Measurements from ENCODE around the gene RPP21.

RPP21 gene

DNA sequence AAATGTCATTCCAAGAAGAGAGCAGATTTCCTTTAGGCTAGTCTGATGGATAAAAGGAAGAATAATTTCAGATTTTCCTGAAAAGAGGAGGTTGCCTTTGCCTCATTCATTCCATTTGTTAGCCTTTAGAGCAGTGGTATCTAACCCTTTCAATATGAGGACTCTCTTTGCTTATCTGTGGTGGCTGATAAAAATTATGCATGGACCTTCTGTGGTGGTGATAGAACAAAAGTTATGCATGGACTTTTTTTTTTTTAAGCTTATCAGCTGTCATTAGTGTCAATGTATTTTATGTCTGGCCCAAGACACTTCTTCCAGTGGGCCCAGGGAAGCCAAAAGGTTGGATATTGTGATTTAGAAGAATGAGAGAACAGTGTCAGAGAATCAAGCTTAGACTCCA lies 16.6 kb upstream of the RPP21 start:
- no peak overlapping the region for H3K4me3 ChIP-seq (ENCODE audit: low read depth, low read length)

DNA sequence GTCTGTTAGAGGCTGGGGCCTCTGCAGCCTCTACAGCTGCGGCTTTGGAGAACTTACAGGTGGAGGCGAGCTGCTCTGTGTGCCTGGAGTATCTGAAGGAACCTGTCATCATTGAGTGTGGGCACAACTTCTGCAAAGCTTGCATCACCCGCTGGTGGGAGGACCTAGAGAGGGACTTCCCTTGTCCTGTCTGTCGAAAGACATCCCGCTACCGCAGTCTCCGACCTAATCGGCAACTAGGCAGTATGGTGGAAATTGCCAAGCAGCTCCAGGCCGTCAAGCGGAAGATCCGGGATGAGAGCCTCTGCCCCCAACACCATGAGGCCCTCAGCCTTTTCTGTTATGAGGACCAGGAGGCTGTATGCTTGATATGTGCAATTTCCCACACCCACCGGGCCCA lies 15.6 kb upstream of the RPP21 start:
- H3K4me3 ChIP-seq (ENCODE audit: low read depth, low read length), result no peak overlapping the region

DNA sequence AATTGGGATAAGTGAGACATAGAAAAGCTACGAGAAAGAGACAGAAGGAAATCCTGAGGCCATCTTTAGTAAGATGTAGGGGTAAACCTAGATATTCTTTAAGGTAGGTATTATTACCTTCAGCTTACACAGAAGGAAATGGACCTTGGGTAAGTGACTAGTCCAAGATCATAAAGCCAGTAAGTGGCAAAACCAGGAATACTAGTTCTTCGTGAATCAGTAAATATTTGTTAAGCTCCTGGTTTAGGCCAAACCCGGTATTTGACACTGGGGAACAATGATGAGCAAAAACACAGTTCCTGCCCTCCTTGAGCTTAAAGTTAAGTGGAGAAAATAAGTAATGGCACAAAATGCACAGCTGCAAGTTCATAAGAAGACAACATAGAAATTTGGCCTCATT lies 13.0 kb upstream of the RPP21 start:
- no peak overlapping the region for H3K4me3 ChIP-seq (ENCODE audit: low read depth, low read length)

DNA sequence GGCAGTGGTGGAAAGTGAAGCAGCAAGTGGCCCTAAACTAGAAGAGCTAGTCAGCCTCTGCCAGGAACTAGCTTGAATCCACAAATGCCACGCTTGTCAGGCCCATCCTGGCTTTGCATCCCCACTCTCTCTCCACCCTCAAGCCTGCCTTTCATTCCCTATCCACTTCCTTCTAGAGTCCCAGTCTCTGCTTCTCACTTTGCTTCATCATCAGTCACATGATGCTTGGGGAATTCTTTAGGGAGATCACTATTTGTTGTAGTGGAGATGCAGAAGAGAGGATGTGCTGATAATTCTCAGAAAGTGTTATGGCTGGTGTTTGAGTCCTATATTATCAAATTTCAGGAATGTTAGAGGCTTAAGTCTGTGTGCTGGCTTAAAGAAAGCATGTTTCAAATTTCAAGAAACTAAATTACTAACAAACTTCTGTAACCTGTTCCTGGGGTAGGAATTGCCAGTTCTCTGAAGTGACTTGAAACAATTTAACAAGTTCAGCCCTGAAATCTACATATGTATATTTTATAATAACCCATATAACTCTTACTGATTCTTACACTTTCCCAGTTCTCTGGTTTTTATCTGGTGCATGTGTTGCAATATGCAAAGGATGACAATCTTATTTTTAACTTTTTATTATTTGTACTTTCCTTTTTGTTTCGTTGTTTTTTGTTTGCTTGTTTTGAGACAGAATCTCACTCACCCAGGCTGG lies 10.7 kb upstream of the RPP21 start:
- H3K4me3 ChIP-seq (ENCODE audit: low read depth, low read length), result no peak overlapping the region

DNA sequence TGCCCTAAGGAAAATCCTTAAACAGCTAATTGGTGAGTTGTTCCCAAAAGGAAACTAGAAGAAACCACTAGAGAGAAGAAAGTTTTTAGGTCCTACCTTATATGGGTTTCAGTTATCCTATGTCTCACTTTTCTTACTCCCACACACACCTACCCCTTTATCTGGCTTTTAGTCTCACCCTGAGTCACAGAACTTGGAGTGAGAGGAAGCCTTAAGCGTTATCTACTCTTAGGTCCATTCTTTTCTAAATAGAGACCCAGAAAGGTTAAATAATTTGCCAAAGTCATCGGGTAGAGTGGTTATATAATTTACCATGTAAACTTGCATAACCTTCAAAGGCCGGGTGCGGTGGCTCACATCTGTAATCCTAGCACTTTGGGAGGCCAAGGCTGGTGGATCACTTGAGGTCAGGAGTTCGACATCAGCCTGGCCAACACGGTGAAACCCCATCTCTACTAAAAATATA lies 4.3 kb upstream of the RPP21 start:
- H3K4me3 ChIP-seq (ENCODE audit: low read depth, low read length), result no peak overlapping the region

DNA sequence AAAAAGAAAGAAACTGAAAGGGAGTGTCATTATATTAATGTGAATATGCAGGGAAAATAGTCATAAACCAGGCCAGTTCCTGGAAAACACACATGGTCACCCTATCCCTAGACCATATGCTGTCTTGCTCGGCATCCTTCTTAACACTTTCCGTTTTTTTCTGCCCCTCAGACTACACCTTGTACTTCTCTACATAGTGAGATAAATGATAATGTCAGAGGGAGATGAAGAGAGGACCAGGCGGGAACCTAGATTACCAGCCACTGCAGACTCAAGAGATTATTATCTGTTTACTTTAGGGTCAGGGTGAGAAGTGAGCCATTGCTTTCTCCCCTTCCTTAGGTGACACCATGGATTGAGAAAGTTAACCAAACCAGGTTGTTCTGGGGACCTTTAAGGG lies 3.7 kb upstream of the RPP21 start:
- no peak overlapping the region for H3K4me3 ChIP-seq (ENCODE audit: low read depth, low read length)

DNA sequence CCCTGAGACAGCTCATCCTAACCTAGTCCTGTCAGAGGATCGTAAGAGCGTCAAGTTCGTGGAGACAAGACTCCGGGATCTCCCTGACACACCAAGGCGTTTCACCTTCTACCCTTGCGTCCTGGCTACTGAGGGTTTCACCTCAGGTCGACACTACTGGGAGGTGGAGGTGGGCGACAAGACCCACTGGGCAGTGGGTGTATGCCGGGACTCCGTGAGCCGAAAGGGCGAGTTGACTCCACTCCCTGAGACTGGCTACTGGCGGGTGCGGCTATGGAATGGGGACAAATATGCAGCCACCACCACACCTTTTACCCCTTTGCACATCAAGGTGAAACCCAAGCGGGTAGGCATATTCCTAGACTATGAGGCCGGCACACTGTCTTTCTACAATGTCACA lies 3.2 kb upstream of the RPP21 start:
- no peak overlapping the region for H3K4me3 ChIP-seq (ENCODE audit: low read depth, low read length)

DNA sequence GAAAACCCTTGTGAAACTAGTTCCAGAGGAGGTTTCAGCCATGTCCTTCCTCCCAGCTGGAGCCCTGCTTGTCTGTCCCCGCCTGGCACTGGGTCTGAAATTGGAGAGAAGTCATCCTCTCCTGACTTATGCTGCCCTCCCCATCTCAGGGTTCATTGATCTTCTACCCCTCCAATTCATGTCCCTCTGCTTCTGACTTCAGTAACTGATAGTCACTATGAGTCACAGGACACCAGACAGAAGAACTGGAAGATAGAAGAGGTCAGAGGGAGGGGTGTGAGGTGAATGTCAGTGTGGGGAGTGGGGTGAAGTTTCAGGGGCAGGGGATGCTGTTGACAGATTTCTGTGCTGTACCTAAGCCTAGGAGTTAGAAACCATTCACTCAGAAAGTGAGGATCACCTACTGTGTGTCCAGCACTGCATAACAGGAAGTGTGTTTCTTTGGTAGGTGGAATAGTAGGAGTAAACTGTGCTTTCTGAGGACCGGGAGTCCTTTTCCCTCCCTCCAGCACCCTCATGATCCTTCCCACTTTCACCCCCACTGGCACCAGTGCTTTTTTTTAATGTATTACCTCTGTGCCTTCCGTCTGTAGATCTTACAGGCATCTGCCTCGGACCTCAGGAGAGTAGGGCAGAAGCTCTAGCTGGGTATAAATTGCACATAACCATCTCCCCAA lies 627 bp upstream of the RPP21 start:
- H3K4me3 ChIP-seq (ENCODE audit: low read depth, low read length), result peak overlapping the region; percentile 77

DNA sequence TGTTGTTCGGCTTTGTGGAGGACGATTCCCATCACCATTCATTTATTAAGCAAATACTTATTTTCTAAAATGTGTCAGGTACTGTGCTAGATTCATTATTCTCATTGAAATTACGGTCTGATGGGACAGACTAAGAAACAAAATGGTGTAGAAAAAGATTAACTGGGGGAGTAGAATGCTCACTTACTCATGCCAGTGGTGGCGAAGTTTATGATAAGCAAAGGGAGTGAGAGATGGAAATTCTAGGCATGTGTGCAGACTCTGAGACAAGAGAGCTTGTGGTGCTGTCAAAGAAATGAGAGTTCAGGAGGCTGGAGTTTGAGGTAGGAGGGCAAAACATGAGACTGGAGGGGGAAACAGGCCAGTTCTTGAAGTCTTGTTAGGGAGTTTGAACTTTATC lies 896 bp downstream of the RPP21 start:
- peak overlapping the region; percentile 77 for H3K4me3 ChIP-seq (ENCODE audit: low read depth, low read length)

DNA sequence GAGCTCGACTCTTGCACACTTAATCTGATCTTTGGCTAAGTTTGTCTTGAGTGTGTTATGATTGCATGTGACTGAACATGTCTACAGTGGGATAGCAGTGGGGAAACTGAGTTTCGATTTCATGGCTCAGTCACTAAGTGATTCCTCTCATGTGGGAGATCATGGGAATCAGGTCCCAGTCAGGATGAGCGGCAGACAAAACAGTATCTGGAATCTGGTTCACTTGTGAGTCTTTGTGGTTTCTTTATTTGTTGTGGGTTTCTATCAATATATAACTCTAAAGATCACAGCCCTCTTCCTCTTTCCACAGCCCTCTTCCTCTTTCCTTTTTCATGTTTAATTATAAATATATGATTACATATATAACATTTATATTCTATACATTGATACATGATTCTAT lies 4.0 kb downstream of the RPP21 start:
- H3K4me3 ChIP-seq (ENCODE audit: low read depth, low read length), result no peak overlapping the region

DNA sequence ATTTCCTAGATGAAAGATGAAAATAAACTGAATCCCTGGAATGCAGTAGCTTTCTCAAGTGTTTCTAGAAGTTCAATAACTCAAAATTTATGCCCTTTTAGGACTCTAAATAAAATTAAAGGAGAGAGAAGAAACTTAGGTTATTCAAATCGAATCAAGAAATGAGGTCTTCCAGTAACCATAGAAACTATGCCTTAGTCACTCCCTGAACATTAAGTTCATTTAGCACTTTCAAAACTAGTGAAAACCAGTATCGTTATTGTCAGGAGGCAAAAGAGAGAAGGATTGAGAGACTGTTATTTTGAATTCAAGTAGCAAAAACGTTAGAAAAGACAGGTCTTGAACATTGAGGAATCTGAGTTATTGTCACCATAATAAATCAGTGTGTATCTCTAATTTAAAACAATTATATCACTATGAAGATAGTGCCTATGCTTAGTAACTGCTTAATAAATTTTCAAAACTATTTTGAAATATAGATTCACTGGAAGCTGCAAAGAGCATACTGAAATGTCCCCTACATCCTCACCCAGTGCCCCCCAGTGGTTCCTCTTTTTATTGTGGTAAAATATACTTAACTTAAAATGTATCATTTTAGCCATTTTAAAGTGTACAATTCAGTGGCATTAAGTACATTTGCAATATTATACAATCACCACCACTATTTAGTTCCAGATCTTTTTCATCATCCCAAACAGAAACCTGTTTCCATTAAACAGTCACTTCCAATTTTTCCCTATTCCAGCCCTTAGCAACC lies 4.6 kb downstream of the RPP21 start:
- H3K4me3 ChIP-seq (ENCODE audit: low read depth, low read length), result no peak overlapping the region

DNA sequence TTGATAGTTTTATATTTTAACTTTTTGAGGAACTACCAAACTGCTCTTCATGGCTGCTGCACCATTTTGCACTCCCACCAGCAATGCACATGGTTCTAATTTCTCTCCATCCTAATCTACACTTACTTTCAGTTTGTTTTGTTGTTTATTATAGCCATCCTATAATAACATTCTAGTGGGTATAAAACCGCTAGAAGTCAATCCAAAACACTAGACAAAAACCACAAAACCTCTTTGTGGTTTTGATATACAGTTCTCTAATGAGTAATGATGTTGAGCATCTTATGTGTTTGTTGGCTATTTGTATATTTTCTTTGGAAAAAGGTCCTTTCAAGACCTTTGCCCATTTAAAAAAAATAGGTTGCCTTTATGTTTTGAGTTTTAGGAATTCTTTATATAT lies 5.6 kb downstream of the RPP21 start:
- H3K4me3 ChIP-seq (ENCODE audit: low read depth, low read length), result no peak overlapping the region

DNA sequence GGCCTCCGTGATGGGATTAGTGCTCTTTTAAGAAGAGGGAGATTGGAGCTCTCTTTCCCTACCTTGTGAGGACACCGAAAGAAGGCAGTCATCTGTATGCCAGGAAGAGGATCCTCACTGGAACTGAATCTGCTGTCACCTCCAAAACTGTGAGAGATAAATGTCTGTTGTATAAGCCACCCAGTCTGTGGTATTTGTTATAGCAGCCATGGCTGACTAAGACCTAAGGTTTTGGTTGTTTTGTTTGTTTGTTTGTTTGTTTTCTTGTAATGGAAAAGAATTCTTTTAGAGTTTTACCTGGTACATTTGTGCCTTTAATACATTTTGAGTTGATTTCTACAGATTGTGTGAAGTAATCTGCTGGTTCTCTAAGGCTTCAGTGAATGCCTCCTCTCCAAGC lies 7.6 kb downstream of the RPP21 start:
- H3K4me3 ChIP-seq (ENCODE audit: low read depth, low read length), result no peak overlapping the region

DNA sequence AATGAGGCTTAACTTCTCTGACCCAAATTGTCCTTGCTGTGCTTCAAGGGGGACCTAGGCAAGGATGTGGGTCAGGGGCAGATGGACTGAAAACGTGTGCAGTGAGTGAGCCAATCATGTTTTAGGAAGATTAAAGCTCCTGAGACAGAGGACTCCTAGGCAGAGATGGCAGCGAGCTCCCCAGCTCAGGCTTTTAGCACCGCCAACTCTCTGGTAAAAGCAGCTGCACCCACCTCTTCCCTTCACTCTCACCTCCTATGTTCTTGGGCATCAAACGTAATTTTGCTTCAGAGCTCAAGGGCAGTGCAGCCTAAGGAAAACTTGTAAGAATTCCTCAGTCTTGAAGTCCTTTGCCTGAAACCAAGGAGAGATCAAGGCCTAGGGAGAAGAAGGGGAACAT lies 10.3 kb downstream of the RPP21 start:
- H3K4me3 ChIP-seq (ENCODE audit: low read depth, low read length), result no peak overlapping the region

DNA sequence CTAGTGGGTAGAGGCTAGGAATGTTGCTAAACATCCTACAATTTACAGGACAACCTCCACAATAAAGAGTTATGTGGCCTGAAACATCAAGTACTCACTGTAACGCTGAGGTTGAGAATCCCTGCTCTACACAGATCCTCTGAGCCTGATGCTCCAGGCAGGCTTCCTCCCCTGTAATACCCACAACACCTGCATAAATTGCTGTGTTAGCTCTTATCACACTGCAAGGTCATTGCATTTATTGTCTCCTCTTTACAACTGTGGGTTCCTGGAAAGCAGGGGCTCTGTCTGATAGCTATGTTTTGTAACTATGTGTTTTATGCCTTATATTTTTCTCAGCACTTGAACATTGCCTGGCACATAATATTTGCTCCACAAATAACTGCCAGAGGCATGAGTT lies 11.6 kb downstream of the RPP21 start:
- no peak overlapping the region for H3K4me3 ChIP-seq (ENCODE audit: low read depth, low read length)

DNA sequence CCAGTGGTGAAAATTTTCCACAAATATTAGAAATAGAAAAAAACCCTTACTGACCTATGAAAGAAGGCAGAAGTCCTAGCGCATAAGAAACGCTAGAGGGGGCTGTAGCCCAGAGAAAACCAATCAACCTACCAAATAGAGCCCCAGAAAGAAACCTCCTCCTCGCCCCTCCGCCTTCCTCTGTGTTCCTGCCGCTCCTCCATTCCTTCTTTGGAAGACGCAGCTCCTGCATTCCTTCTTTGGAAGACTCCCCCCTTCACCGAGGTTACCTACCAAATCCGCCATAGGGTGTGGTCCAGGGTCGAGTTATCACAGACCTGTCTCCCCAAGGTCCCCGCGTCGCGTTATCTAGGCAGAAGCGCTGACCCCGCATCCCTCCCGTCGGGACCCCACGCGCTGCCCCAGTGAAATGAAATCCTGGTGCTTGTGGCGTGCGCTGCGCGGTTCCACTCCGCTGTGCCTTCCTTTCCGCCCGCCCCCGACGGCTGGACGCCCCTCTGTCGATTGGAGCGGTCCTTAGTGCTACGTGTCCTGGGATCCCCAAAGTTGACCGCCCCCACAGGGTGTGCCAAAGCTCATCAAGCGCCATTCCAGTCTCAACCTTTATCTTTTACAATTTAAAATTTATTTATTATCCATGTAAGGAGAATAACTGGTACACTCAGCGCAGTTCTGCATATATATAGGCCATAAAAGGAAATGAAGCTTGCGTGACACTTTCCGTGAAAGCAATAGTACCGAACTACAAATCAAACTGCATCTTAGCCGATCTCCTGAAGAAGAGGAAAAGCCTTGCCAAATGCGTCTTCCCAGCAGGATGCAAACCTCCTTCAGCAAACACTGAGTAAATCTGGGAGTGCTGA lies 13.0 kb downstream of the RPP21 start:
- H3K4me3 ChIP-seq (ENCODE audit: low read depth, low read length), result peak overlapping the region; percentile 73

DNA sequence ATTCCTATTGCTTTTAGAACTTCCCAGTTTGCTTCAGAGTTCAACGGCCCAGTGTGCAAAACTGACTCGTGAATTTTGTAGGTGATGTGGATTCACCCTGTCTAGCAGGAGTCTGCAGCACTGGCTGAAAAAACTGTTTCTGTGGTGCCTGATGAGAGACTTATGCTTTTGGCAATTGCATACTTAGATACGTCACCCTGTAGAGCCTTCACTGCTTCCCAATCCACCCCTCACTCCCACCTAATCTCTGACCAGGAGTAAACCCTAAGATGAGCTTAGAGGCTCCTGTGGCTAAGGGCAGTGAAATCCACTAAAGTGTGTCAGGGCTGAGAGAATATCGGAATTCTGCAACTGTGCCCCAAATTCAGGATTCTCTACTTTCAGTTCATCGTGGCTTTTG lies 14.3 kb downstream of the RPP21 start:
- H3K4me3 ChIP-seq (ENCODE audit: low read depth, low read length), result no peak overlapping the region

DNA sequence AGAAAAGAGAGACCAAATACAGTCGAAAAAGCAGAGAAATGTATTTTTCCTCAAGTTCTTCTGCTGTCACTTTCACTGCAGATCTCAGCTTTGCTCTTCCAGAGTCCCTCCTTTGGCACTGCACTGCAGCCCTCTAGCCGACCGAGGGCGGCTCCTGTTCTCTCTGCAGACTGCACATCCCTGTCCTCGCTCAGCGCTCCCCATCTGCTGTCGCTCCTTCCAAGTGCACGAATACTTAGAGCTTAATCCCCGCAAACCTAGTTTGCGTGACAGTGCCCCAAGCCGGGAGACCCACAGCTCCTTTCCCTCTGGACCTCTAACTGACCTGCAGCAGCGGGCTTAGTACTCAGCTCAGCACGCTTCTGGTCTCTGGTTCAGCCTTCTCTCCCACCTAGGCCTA lies 15.2 kb downstream of the RPP21 start:
- no peak overlapping the region for H3K4me3 ChIP-seq (ENCODE audit: low read depth, low read length)

DNA sequence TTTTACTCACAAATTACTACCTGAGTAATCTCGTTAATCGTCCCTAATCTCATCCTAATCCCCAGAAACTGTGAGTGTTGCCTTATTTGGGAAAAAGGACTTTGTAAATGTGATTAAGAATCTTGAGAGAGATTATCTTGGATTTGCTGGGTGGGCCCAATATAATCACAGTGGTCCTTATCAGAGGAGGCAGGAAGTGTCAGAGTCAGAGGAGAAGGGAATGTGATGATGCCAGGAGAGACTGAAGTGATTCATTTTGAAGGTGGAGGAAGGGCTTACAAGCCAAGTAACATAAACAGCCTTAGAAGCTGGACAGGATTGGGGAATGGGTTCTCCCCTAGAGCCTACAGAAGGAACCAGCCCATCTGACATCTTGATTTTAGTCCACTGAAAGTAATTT lies 16.7 kb downstream of the RPP21 start:
- H3K4me3 ChIP-seq (ENCODE audit: low read depth, low read length), result no peak overlapping the region

DNA sequence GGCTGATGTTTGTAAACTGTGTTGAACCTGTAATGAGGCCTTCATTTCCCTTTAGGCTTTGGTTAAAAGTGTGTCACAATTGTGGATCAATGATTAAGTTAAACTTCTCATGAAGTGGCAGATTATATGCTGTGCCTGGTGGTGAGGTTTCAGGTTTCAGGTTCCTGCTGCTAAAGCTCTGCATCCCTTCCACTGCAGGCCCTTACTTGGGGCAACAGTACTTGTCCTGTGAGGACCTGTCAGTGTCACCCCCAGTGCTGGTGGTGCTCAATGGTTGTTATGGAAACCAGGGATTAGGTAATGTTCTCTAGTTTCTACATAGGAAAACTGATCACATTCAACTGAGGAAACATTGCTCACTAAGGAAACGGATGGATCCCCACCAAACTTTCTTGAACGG lies 18.5 kb downstream of the RPP21 start:
- H3K4me3 ChIP-seq (ENCODE audit: low read depth, low read length), result no peak overlapping the region

DNA sequence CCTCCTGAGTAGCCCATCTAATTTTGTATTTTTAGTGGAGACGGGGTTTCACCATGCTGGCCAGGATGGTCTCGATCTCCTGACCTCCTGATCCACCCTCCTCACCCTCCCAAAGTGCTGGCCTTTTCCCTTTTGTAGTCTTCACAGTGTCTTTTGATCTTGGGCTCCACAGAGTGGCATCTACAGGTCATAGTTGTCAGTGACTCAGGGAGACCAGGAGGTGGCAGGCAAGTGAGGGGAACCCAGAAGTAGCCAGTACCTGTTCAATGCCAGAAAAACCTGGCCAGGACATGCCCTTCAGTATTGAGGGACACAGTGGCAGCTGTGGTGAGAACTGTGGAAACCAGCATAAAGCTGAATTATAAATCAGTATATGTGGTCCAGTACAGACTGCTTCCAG lies 19.6 kb downstream of the RPP21 start:
- no peak overlapping the region for H3K4me3 ChIP-seq (ENCODE audit: low read depth, low read length)

All from iPS-11a (cell line).